Mesendoderm (in vitro differentiated cells): ENCODE results near the gene NUBP2.

Experiments used
- DNase-seq: peaks from one replicate; pipeline ENCODE4 v3.0.0; 2013
- H2AK5ac ChIP-seq: 2 replicates; pipeline ENCODE4 v1.6.1; 2013; ENCODE audit warnings: low read length, inconsistent platforms
- H2BK120ac ChIP-seq: 2 replicates; pipeline ENCODE4 v1.6.1; 2013; ENCODE audit warnings: low read depth, mild to moderate bottlenecking, low read length, moderate library complexity, mixed read lengths
- H2BK15ac ChIP-seq: replicated peaks from 2 replicates; pipeline ENCODE4 v1.6.1; 2013; ENCODE audit warnings: low read depth, mild to moderate bottlenecking, moderate library complexity
- H2BK5ac ChIP-seq: 2 replicates; pipeline ENCODE4 v1.6.1; 2013; ENCODE audit warnings: low read length, inconsistent platforms
- H3K18ac ChIP-seq: 2 replicates; pipeline ENCODE4 v1.6.1; 2013; ENCODE audit warnings: mild to moderate bottlenecking, low read length, mixed read lengths
- H3K23ac ChIP-seq: one replicate; pipeline ENCODE4 v1.6.1; 2013; ENCODE audit warnings: low read length
- H3K27ac ChIP-seq: 2 replicates; pipeline ENCODE4 v1.5.1; 2013; ENCODE audit warnings: low read depth, mild to moderate bottlenecking, inconsistent platforms, low read length, moderate library complexity
- H3K27me3 ChIP-seq: 2 replicates; pipeline ENCODE4 v1.6.1; 2013; ENCODE audit warnings: low read length, control low read depth, mild to moderate bottlenecking, inconsistent platforms; ENCODE audit not compliant: insufficient read depth, poor library complexity
- H3K36me3 ChIP-seq: 2 replicates; pipeline ENCODE4 v1.6.1; 2013; ENCODE audit warnings: low read length, inconsistent platforms; ENCODE audit not compliant: control insufficient read depth, insufficient read depth
- H3K4ac ChIP-seq: one replicate; pipeline ENCODE4 v1.6.1; 2013; ENCODE audit warnings: low read depth, mild to moderate bottlenecking, low read length, moderate library complexity
- H3K4me1 ChIP-seq: 2 replicates; pipeline ENCODE4 v1.6.1; 2013; ENCODE audit warnings: low read depth, low read length, inconsistent platforms; ENCODE audit not compliant: control insufficient read depth
- H3K4me2 ChIP-seq: 2 replicates; pipeline ENCODE4 v1.6.1; 2013; ENCODE audit warnings: low read length
- H3K4me3 ChIP-seq: 2 replicates; pipeline ENCODE4 v1.5.1; 2013; ENCODE audit warnings: mild to moderate bottlenecking, low read length
- H3K56ac ChIP-seq: one replicate; pipeline ENCODE4 v1.6.1; 2013; ENCODE audit warnings: low read length
- H3K79me1 ChIP-seq: 2 replicates; pipeline ENCODE4 v1.6.1; 2013; ENCODE audit warnings: low read length, inconsistent platforms
- H3K79me2 ChIP-seq: 2 replicates; pipeline ENCODE4 v1.6.1; 2013; ENCODE audit warnings: mild to moderate bottlenecking, low read length; ENCODE audit not compliant: control insufficient read depth, insufficient read depth
- H3K9ac ChIP-seq: 2 replicates; pipeline ENCODE4 v1.6.1; 2013; ENCODE audit warnings: low read length, inconsistent platforms
- H4K5ac ChIP-seq: one replicate; pipeline ENCODE4 v1.6.1; 2013; ENCODE audit warnings: low read length
- H4K8ac ChIP-seq: one replicate; pipeline ENCODE4 v1.6.1; 2013; ENCODE audit warnings: low read depth, mild to moderate bottlenecking, control low read depth, low read length, moderate library complexity
- WGBS: extraction: QIAGEN DNeasy Blood & Tissue Kit; methylation state at CpG from one replicate; pipeline ENCODE4 v1.1.7; 2013; ENCODE audit warnings: low lambda C conversion rate, missing lambda C conversion rate; ENCODE audit not compliant: insufficient coverage; ENCODE audit errors: extremely low coverage; 5-methylcytosine and 5-hydroxymethylcytosine counted together

NUBP2 gene

DNA sequence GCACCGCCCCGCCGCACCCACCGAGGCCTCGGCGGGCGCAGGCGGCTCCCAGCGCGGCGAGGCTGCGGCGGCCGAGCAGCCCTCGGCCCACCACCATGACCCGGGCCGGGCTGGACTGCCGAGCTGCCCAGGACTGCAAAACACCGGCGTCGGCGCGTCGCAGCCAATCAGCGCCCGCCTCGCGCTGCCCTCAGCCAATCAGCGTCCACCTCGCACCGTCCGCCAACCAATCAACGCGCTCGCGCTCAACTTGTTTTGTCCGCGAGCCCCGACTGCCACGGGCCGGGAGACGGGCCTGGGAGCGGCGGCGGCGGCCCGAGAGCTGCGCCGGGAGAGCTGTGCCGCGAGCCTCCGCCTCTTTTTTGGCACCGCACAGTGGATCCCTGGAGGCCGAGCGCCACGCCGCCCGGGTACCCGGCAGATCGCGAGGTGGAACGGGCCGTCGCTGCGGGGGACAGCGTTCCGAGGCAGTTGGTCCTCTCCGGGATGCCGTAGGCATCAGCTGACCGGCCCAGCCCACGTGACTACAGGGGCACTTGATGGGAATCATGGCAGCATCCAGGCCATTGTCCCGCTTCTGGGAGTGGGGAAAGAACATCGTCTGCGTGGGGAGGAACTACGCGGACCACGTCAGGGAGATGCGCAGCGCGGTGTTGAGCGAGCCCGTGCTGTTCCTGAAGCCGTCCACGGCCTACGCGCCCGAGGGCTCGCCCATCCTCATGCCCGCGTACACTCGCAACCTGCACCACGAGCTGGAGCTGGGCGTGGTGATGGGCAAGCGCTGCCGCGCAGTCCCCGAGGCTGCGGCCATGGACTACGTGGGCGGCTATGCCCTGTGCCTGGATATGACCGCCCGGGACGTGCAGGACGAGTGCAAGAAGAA is 44.2 kb downstream of the NUBP2 start, which contains the start of the genes FAHD1 and HAGH:
FAHD1 (plus strand) TSS at position 516 of the 883 bp plus-strand sequence; CDS start at position 549, 33 bp downstream.
HAGH (minus strand) TSS at position 135 of the 883 bp plus-strand sequence; CDS start at position 97, 38 bp downstream.
- H3K27ac ChIP-seq, result no peak within 1 kb of the TSS
- WGBS, result no CpG with 5 or more reads among the region's 104 CpGs

DNA sequence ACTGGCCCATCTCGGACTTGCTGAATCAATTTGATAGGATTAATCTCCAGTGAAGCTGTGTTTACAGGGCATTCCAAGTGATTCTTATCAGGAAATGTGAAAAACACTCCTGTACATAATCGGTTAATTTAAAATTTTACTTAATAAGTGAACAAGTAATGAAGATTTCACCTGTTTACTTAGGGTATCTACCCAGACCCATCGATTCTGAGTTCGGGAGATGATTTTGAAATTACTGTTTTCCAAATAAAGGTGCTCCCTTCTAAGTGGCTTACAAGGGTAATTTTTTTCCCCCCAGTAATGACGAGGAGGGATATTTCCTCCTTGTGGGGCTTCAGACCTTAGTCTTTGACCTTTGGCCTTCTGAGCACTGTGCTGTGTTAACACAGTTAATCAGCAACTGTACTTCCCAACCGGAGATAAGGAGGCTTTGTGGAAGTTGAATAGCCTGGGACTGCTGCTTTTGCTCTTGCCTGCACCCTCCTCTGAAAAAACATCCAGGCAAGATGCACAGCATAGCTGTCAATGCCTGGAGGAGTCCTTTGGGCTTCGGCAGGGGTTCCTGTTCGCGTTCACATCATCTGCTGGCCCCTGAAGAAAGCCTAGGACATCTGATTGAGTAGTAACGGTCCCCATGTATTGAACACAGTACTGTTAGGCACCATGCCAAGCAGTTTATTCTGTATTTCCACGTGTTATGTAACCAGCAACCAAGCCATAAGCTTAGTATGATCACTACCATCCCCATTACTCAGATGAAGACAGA is 46.1 kb downstream of the NUBP2 start:
- peaks cover 9% of the 10 kb centered on the region for H3K79me1 ChIP-seq
- no peak overlapping the region for H3K4ac ChIP-seq
- DNase-seq, result no peak
- H3K27ac ChIP-seq, result no peak overlapping the region
- H2AK5ac ChIP-seq, result no peak overlapping the region
- WGBS, result no CpG with 5 or more reads among the region's 11 CpGs
- H2BK15ac ChIP-seq, result no peak overlapping the region
- peaks cover 2% of the 10 kb centered on the region for H3K79me2 ChIP-seq
- H3K4me2 ChIP-seq, result no peak overlapping the region
- no peak overlapping the region for H3K56ac ChIP-seq
- H4K5ac ChIP-seq, result no peak overlapping the region
- no peak overlapping the region for H3K4me3 ChIP-seq
- no peaks in the 10 kb centered on the region for H3K27me3 ChIP-seq
- H4K8ac ChIP-seq, result no peak overlapping the region
- H2BK5ac ChIP-seq, result no peak overlapping the region
- H2BK120ac ChIP-seq, result no peak overlapping the region
- no peak overlapping the region for H3K9ac ChIP-seq
- no peak overlapping the region for H3K23ac ChIP-seq
- no peaks in the 10 kb centered on the region for H3K4me1 ChIP-seq
- no peak overlapping the region for H3K18ac ChIP-seq
- H3K36me3 ChIP-seq, result no peaks in the 10 kb centered on the region

More for the DNA sequence above, 44.2 kb downstream of the NUBP2 start, which contains the start of the genes FAHD1 and HAGH:
- H3K4ac ChIP-seq, result peak within 1 kb of the TSS; percentile 49
- peak within 1 kb of the TSS; percentile 98 for H3K56ac ChIP-seq
- no peak within 1 kb of the TSS for H2BK5ac ChIP-seq
- H4K5ac ChIP-seq, result no peak within 1 kb of the TSS
- H3K9ac ChIP-seq, result peak within 1 kb of the TSS; percentile 85
- H3K4me3 ChIP-seq, result peak within 1 kb of the TSS; percentile 88
- H2AK5ac ChIP-seq, result no peak within 1 kb of the TSS
- H3K4me2 ChIP-seq, result peak within 1 kb of the TSS; percentile 79
- no peak within 1 kb of the TSS for H2BK120ac ChIP-seq
- peak within 1 kb of the TSS; percentile 69 for H3K18ac ChIP-seq
- no peaks in the 10 kb centered on the region for H3K27me3 ChIP-seq
- H3K79me2 ChIP-seq, result peaks cover 2% of the 10 kb centered on the region
- no peaks in the 10 kb centered on the region for H3K4me1 ChIP-seq
- H2BK15ac ChIP-seq, result no peak within 1 kb of the TSS
- DNase-seq, result peak; percentile 95
- no peak within 1 kb of the TSS for H3K23ac ChIP-seq
- peaks cover 9% of the 10 kb centered on the region for H3K79me1 ChIP-seq
- no peak within 1 kb of the TSS for H4K8ac ChIP-seq
- no peaks in the 10 kb centered on the region for H3K36me3 ChIP-seq

- Histone ChIP-seq H2AK5ac (no peak overlapping the region), H4K5ac (no peak overlapping the region), H3K79me1 (peaks cover 9% of the 10 kb centered on the region), H2BK120ac (no peak overlapping the region), H3K18ac (no peak overlapping the region), H4K8ac (no peak overlapping the region), H3K79me2 (peaks cover 2% of the 10 kb centered on the region), H3K4me1 (no peaks in the 10 kb centered on the region), H3K56ac (no peak overlapping the region), H3K36me3 (no peaks in the 10 kb centered on the region), H3K4me3 (no peak overlapping the region), H3K9ac (no peak overlapping the region), H2BK15ac (no peak overlapping the region), H2BK5ac (no peak overlapping the region), H3K27me3 (no peaks in the 10 kb centered on the region), H3K27ac (no peak overlapping the region), H3K23ac (no peak overlapping the region), H3K4ac (no peak overlapping the region), H3K4me2 (no peak overlapping the region)
- WGBS, result no CpG with 5 or more reads among the region's 3 CpGs
- DNase-seq, result no peak
Measured at GRCh38 chr16:1830213-1830612, 47.5 kb downstream of the NUBP2 start.

DNA sequence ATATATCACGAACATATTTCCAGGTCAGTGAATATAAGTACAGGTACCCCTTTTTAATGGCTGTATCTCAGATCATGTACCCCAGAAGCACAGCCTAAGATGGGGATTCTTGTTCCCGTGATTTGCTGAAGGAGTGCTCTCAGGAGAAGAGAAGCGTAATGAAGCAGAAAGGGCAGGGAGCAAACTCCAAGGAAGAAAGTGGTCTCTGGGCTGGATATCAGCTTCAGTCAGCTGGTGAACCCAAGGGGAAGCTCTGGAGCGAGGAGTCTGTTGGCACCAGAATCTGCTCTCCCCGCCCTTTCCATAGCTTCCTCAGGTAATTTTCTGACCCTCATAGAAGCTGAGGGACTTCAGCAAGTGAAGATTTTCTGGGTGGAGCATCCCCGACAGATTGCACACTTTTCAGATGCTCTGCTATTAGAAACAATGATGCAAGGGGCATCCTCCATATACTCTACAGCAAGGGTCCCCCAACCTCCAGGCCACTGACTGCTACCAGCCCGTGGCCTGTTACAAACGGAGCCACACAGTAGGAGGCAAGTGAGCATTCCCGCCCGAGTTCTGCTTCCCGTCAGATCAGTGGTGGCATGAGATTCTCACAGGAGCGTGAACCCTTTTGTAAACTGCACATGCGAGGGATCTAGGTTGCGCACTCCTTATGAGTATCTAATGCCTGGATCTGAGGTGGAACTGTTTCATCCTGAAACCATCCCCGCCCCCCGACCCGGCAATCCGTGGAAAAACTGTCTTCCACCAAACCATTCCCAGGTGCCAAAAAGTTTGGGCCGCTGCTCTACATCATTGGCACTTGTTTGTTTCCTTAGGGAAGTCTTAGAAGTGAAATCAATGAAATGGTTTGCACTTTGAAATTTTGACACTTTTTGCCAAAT is 48.7 kb downstream of the NUBP2 start:
- no peak overlapping the region for H4K8ac ChIP-seq
- no peak overlapping the region for H2AK5ac ChIP-seq
- no peak overlapping the region for H2BK5ac ChIP-seq
- no peak overlapping the region for H3K4me2 ChIP-seq
- H3K4me1 ChIP-seq, result no peaks in the 10 kb centered on the region
- H3K79me1 ChIP-seq, result peaks cover 9% of the 10 kb centered on the region
- H3K4ac ChIP-seq, result no peak overlapping the region
- H3K56ac ChIP-seq, result no peak overlapping the region
- H2BK15ac ChIP-seq, result no peak overlapping the region
- no peak overlapping the region for H2BK120ac ChIP-seq
- WGBS, result no CpG with 5 or more reads among the region's 19 CpGs
- H3K4me3 ChIP-seq, result no peak overlapping the region
- no peak overlapping the region for H4K5ac ChIP-seq
- H3K23ac ChIP-seq, result no peak overlapping the region
- no peak overlapping the region for H3K27ac ChIP-seq
- no peak overlapping the region for H3K18ac ChIP-seq
- H3K9ac ChIP-seq, result no peak overlapping the region
- H3K27me3 ChIP-seq, result no peaks in the 10 kb centered on the region
- peaks cover 2% of the 10 kb centered on the region for H3K79me2 ChIP-seq
- H3K36me3 ChIP-seq, result no peaks in the 10 kb centered on the region
- DNase-seq, result no peak

DNA sequence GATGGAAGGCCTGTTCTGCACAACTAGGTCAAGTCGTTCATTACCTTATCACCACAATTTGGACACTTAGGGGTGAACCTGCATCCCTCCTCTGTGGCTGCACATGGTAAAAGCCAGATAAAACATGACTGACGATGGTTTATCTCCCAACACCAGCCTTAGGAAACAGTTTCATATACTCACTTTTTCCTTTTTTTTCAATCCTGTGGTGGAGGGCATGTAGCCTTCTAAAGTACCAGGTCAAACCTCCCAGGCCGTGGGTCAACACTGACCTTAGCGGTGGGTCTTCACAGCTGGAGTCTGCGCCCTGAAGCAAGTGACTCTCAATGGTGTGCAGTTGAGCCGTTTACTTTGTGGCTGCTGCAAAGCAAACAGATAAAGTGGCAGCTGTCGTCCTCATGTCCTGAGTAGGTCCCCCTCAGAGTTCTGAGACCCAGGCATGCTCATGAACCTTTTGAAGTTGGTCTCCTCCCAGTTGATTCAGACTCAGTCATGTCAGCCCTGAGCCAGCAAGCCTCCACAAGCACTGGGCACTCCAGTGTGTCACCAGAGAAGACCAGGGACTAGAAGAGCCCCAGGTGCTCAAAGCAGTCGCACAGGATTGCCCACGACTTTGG is 50.2 kb downstream of the NUBP2 start:
- no peak overlapping the region for H3K4me2 ChIP-seq
- H3K4ac ChIP-seq, result no peak overlapping the region
- no peak overlapping the region for H2BK120ac ChIP-seq
- no peak overlapping the region for H4K8ac ChIP-seq
- no CpG with 5 or more reads among the region's 9 CpGs for WGBS
- no peak overlapping the region for H2BK5ac ChIP-seq
- H4K5ac ChIP-seq, result no peak overlapping the region
- no peaks in the 10 kb centered on the region for H3K27me3 ChIP-seq
- H2AK5ac ChIP-seq, result no peak overlapping the region
- no peaks in the 10 kb centered on the region for H3K4me1 ChIP-seq
- peaks cover 2% of the 10 kb centered on the region for H3K79me2 ChIP-seq
- H3K9ac ChIP-seq, result no peak overlapping the region
- H3K79me1 ChIP-seq, result peaks cover 5% of the 10 kb centered on the region
- H3K36me3 ChIP-seq, result no peaks in the 10 kb centered on the region
- no peak overlapping the region for H3K56ac ChIP-seq
- DNase-seq, result no peak
- no peak overlapping the region for H3K27ac ChIP-seq
- no peak overlapping the region for H3K4me3 ChIP-seq
- no peak overlapping the region for H3K18ac ChIP-seq
- H3K23ac ChIP-seq, result no peak overlapping the region
- H2BK15ac ChIP-seq, result no peak overlapping the region
